ENCODE results near the gene HS6ST3. TPM values are rescaled to one million over a fixed set of nuclear protein-coding genes. Genes with fewer than 3 reads are reported as not detected.

The HS6ST3 gene
- total RNA-seq, 1 donor from 2014 or later: 3.0 TPM

DNA sequence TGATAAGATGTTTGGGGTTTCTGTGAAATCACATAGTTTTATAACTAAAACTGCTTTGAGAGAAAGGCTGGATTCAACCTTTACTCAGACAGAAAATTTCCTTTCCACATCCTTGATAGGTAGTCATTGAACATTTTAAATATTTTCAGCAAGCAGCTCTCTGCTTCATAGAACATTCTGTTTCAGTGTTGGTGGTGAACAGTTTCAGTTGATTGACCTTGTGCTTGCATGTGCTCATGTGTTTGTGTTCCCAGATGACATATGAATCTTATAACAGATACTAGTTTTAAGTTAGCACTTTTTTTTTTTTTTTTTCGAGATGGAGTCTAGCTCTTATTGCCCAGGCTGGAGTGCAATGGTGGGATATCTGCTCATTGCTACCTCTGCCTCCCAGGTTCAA lies 290.1 kb downstream of the HS6ST3 start:
- no peaks in the 10 kb centered on the region for H3K36me3 ChIP-seq
- no peak overlapping the region for H3K4me3 ChIP-seq
- no peak for DNase-seq (ENCODE audit: low spot score in 2 of 2)
- H3K27ac ChIP-seq: no peak overlapping the region
- TF ChIP-seq CTCF (IDR thresholded peaks at IDR 0.05): no peak
- H3K27me3 ChIP-seq: no peaks in the 10 kb centered on the region
- no peaks in the 10 kb centered on the region for H3K4me1 ChIP-seq
- no peaks in the 10 kb centered on the region for H3K9me3 ChIP-seq
- intact Hi-C loops (cut with DNase I): no loop called here

- DNase-seq (ENCODE audit: low spot score in 2 of 2): no peak
- Histone ChIP-seq H3K4me3 (no peak overlapping the region), H3K27me3 (no peaks in the 10 kb centered on the region), H3K4me1 (no peaks in the 10 kb centered on the region), H3K27ac (no peak overlapping the region), H3K9me3 (no peaks in the 10 kb centered on the region), H3K36me3 (no peaks in the 10 kb centered on the region)
- intact Hi-C loops (cut with DNase I): no loop called here
- no peak for TF ChIP-seq CTCF (IDR thresholded peaks at IDR 0.05)
Measured at GRCh38 chr13:96381681-96382080, 291.8 kb downstream of the HS6ST3 start.

- intact Hi-C loops (cut with DNase I): no loop called here
- TF ChIP-seq CTCF (IDR thresholded peaks at IDR 0.05): no peak
- H3K4me3 ChIP-seq: no peak overlapping the region
- no peaks in the 10 kb centered on the region for H3K36me3 ChIP-seq
- no peak overlapping the region for H3K27ac ChIP-seq
- no peaks in the 10 kb centered on the region for H3K4me1 ChIP-seq
- no peak for DNase-seq (ENCODE audit: low spot score in 2 of 2)
- no peaks in the 10 kb centered on the region for H3K9me3 ChIP-seq
- no peaks in the 10 kb centered on the region for H3K27me3 ChIP-seq
Measured at GRCh38 chr13:96388598-96388997, 298.7 kb downstream of the HS6ST3 start.

DNA sequence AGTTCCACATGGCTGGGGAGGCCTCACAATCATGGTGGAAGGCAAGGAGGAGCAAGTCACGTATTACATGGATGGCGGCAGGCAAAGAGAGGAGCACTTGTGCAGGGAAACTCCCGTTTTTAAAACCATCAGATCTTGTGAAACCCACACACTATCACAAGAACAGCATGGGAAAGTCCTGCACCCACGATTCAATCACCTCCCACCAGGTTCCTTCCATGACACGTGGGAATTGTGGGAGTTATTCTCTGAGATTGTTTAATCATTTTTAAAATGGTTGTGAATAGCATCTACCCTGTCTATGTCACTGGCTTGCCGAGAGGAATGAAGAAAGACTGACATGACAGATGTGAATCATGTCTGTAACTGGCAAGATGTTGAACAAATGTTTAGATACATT lies 301.7 kb downstream of the HS6ST3 start:
- intact Hi-C loops (cut with DNase I): no loop called here
- no peak for TF ChIP-seq CTCF (IDR thresholded peaks at IDR 0.05)
- H3K27ac ChIP-seq: no peak overlapping the region
- no peaks in the 10 kb centered on the region for H3K27me3 ChIP-seq
- H3K4me1 ChIP-seq: no peaks in the 10 kb centered on the region
- H3K36me3 ChIP-seq: no peaks in the 10 kb centered on the region
- H3K9me3 ChIP-seq: no peaks in the 10 kb centered on the region
- no peak overlapping the region for H3K4me3 ChIP-seq
- no peak for DNase-seq (ENCODE audit: low spot score in 2 of 2)

DNA sequence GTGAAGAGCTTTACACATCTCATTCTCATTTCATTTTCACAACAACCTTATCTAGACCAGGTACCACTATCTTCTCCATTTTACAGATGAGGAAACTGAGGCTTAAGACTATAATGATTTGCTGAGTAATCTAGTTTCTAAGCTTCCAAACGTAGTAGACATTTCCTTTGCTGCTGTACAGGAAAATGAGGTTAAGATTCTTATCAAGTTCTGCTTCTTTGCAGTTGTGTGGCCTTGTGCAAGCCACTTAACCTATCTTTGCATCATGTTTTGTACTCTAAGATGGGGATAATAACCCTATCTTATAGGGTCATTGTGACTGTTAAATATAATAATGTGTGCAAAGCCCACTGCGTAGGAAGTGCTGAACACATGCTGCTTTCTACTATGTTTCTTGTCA lies 307.9 kb downstream of the HS6ST3 start:
- Histone ChIP-seq H3K4me1 (no peaks in the 10 kb centered on the region), H3K4me3 (no peak overlapping the region), H3K27me3 (no peaks in the 10 kb centered on the region), H3K9me3 (no peaks in the 10 kb centered on the region), H3K36me3 (no peaks in the 10 kb centered on the region), H3K27ac (no peak overlapping the region)
- TF ChIP-seq CTCF (IDR thresholded peaks at IDR 0.05): no peak
- intact Hi-C loops (cut with DNase I): no loop called here
- no peak for DNase-seq (ENCODE audit: low spot score in 2 of 2)

DNA sequence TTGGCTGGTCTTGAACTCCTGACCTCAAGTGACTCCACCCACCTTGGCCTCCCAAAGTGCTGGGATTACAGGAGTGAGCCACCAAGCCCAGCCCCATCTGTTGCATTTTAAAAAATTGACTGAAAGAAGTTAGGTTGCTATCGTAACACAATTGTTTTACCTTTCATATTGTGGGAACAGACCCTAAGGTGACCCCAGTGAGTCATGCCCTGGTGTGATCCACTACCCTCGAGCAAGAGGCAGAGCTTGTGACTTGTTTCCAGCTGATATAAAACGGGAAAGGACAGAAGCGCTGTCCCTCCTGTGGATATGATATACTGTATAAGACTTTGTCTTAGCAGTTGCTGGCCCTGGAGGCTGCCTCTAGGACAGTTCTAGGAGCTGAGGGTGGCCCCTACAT lies 308.6 kb downstream of the HS6ST3 start:
- DNase-seq (ENCODE audit: low spot score in 2 of 2): no peak
- intact Hi-C loops (cut with DNase I): no loop called here

More for the DNA sequence above, 308.6 kb downstream of the HS6ST3 start:
- H3K27ac ChIP-seq: no peak overlapping the region
- H3K27me3 ChIP-seq: no peaks in the 10 kb centered on the region
- H3K9me3 ChIP-seq: no peaks in the 10 kb centered on the region
- no peak overlapping the region for H3K4me3 ChIP-seq
- no peaks in the 10 kb centered on the region for H3K36me3 ChIP-seq
- H3K4me1 ChIP-seq: no peaks in the 10 kb centered on the region
- TF ChIP-seq CTCF (IDR thresholded peaks at IDR 0.05): no peak
